Measurements from ENCODE around the gene IGLL5.

The IGLL5 gene

GRCh38 chr22:22856885-22857606 is 30.6 kb upstream of the IGLL5 start:
- no peaks in the 10 kb centered on the region for H3K4me1 ChIP-seq (ENCODE audit: low read length)
- H3K27ac ChIP-seq (ENCODE audit: low read length): no peak overlapping the region
- H3K79me2 ChIP-seq (ENCODE audit: low read length): no peaks in the 10 kb centered on the region
- no peak overlapping the region for H3K4me3 ChIP-seq (ENCODE audit: low read length)
- TF ChIP-seq CTCF (IDR thresholded peaks at IDR 0.05; ENCODE audit: low read depth, low read length) (no peak), EZH2phosphoT487 (IDR thresholded peaks at IDR 0.05; ENCODE audit: low read depth) (no peak)
- H2AFZ ChIP-seq (ENCODE audit: low read depth, low read length): no peak overlapping the region
- H4K20me1 ChIP-seq (ENCODE audit: insufficient read depth, low read length): no peaks in the 10 kb centered on the region
- no peaks in the 10 kb centered on the region for H3K36me3 ChIP-seq (replicated peaks; ENCODE audit: low read depth, low read length)
- no peaks in the 10 kb centered on the region for H3K9me3 ChIP-seq (ENCODE audit: insufficient read depth, low read length)
- H3K27me3 ChIP-seq (ENCODE audit: low read depth, low read length): no peaks in the 10 kb centered on the region
- H3K9ac ChIP-seq (ENCODE audit: low read length): no peak overlapping the region
- no peak overlapping the region for H3K4me2 ChIP-seq (ENCODE audit: low read length)

GRCh38 chr22:22857607-22858558 is 29.7 kb upstream of the IGLL5 start:
- Histone ChIP-seq H3K9me3 (ENCODE audit: insufficient read depth, low read length) (no peaks in the 10 kb centered on the region), H3K79me2 (ENCODE audit: low read length) (no peaks in the 10 kb centered on the region), H3K4me3 (ENCODE audit: low read length) (no peak overlapping the region), H3K27ac (ENCODE audit: low read length) (no peak overlapping the region), H3K9ac (ENCODE audit: low read length) (no peak overlapping the region), H2AFZ (ENCODE audit: low read depth, low read length) (no peak overlapping the region), H3K27me3 (ENCODE audit: low read depth, low read length) (no peaks in the 10 kb centered on the region), H3K4me1 (ENCODE audit: low read length) (no peaks in the 10 kb centered on the region), H4K20me1 (ENCODE audit: insufficient read depth, low read length) (no peaks in the 10 kb centered on the region), H3K36me3 (replicated peaks; ENCODE audit: low read depth, low read length) (no peaks in the 10 kb centered on the region), H3K4me2 (ENCODE audit: low read length) (no peak overlapping the region)
- TF ChIP-seq EZH2phosphoT487 (IDR thresholded peaks at IDR 0.05; ENCODE audit: low read depth) (no peak), CTCF (IDR thresholded peaks at IDR 0.05; ENCODE audit: low read depth, low read length) (no peak)

GRCh38 chr22:22858559-22858937 is 29.1 kb upstream of the IGLL5 start:
- Histone ChIP-seq H3K27me3 (ENCODE audit: low read depth, low read length) (no peaks in the 10 kb centered on the region), H4K20me1 (ENCODE audit: insufficient read depth, low read length) (no peaks in the 10 kb centered on the region), H3K27ac (ENCODE audit: low read length) (no peak overlapping the region), H3K4me3 (ENCODE audit: low read length) (no peak overlapping the region), H3K4me2 (ENCODE audit: low read length) (no peak overlapping the region), H3K4me1 (ENCODE audit: low read length) (no peaks in the 10 kb centered on the region), H3K9ac (ENCODE audit: low read length) (no peak overlapping the region), H2AFZ (ENCODE audit: low read depth, low read length) (no peak overlapping the region), H3K79me2 (ENCODE audit: low read length) (no peaks in the 10 kb centered on the region), H3K36me3 (replicated peaks; ENCODE audit: low read depth, low read length) (no peaks in the 10 kb centered on the region), H3K9me3 (ENCODE audit: insufficient read depth, low read length) (no peaks in the 10 kb centered on the region)
- TF ChIP-seq EZH2phosphoT487 (IDR thresholded peaks at IDR 0.05; ENCODE audit: low read depth) (no peak), CTCF (IDR thresholded peaks at IDR 0.05; ENCODE audit: low read depth, low read length) (no peak)

- Histone ChIP-seq H3K9me3 (ENCODE audit: insufficient read depth, low read length) (no peaks in the 10 kb centered on the region; the same call in 1 of the 2 replicates), H3K4me2 (ENCODE audit: low read length) (no peak overlapping the region), H3K79me2 (ENCODE audit: low read length) (no peaks in the 10 kb centered on the region), H3K27ac (ENCODE audit: low read length) (no peak overlapping the region), H4K20me1 (ENCODE audit: insufficient read depth, low read length) (no peaks in the 10 kb centered on the region), H3K36me3 (replicated peaks; ENCODE audit: low read depth, low read length) (no peaks in the 10 kb centered on the region), H3K4me3 (ENCODE audit: low read length) (no peak overlapping the region), H3K9ac (ENCODE audit: low read length) (no peak overlapping the region), H3K27me3 (ENCODE audit: low read depth, low read length) (no peaks in the 10 kb centered on the region), H2AFZ (ENCODE audit: low read depth, low read length) (no peak overlapping the region), H3K4me1 (ENCODE audit: low read length) (no peaks in the 10 kb centered on the region)
- TF ChIP-seq CTCF (IDR thresholded peaks at IDR 0.05; ENCODE audit: low read depth, low read length) (no peak), EZH2phosphoT487 (IDR thresholded peaks at IDR 0.05; ENCODE audit: low read depth) (no peak)
Measured at GRCh38 chr22:22863001-22863400, 24.6 kb upstream of the IGLL5 start.
